ENCODE results near the gene GREB1. TPM values are rescaled to one million over a fixed set of nuclear protein-coding genes. Genes with fewer than 3 reads are reported as not detected.

GREB1 gene
- total RNA-seq, 1 donor from 2014 or later = 50.5 TPM

DNA sequence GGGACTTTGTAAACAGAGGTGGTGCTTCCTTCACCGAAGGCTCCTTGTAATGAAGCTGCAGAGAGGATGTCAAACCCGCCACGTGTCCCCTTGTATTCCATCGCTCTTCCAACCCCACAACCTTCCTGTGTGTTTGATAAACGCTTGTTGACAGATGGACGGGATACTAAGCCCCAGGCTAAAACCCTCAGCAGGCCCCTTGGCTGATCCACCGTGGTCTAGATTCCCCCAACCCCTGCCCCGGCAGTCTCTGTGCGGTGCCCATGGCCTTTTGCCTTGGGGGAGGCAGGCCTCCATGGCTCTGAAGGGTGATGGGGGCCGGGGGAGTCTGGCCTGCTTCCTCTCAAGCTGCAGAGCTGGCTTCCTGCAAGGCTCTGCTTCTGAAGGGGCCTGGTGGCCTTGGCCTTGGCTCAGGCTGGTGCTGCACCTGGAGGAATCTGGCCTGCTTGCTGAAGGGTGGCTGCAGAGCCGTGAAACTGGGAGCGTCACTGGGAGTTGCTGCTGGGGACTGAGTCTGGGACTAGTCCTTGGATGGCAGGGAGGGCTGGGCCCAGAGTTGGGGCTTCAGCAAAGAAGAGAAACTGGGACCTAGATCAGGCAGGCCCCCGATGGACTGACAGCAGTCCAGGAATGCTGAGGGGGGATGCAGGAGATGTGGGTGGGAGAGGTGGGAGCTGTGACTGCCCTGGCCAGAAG lies 145.8 kb downstream of the GREB1 start:
- H3K27ac Mint-ChIP-seq = no peak overlapping the region
- TF ChIP-seq CTCF (conservative IDR thresholded peaks at IDR 0.05) = no peak
- H3K36me3 Mint-ChIP-seq = no peaks in the 10 kb centered on the region
- peaks cover 55% of the 10 kb centered on the region for H3K27me3 Mint-ChIP-seq
- DNase-seq (ENCODE audit: extremely low spot score, unreplicated experiment) = no peak
- H3K4me3 Mint-ChIP-seq = no peak overlapping the region
- H3K9me3 Mint-ChIP-seq = no peaks in the 10 kb centered on the region
- H3K4me1 Mint-ChIP-seq (ENCODE audit: unreplicated experiment) = peaks cover 13% of the 10 kb centered on the region

GRCh38 chr2:11680182-11680900 lies 146.5 kb downstream of the GREB1 start:
- no peak overlapping the region for H3K27ac Mint-ChIP-seq
- peaks cover 55% of the 10 kb centered on the region for H3K27me3 Mint-ChIP-seq
- DNase-seq (ENCODE audit: extremely low spot score, unreplicated experiment) = no peak
- peaks cover 13% of the 10 kb centered on the region for H3K4me1 Mint-ChIP-seq (ENCODE audit: unreplicated experiment)
- no peak overlapping the region for H3K4me3 Mint-ChIP-seq
- no peaks in the 10 kb centered on the region for H3K9me3 Mint-ChIP-seq
- TF ChIP-seq CTCF (conservative IDR thresholded peaks at IDR 0.05) = no peak
- H3K36me3 Mint-ChIP-seq = no peaks in the 10 kb centered on the region

- H3K27me3 Mint-ChIP-seq = peaks cover 53% of the 10 kb centered on the region
- H3K4me1 Mint-ChIP-seq (ENCODE audit: unreplicated experiment) = peaks cover 13% of the 10 kb centered on the region
- no peak overlapping the region for H3K4me3 Mint-ChIP-seq
- no peaks in the 10 kb centered on the region for H3K36me3 Mint-ChIP-seq
- no peak overlapping the region for H3K27ac Mint-ChIP-seq
- H3K9me3 Mint-ChIP-seq = no peaks in the 10 kb centered on the region
- no peak for DNase-seq (ENCODE audit: extremely low spot score, unreplicated experiment)
- no peak for TF ChIP-seq CTCF (conservative IDR thresholded peaks at IDR 0.05)
Measured at GRCh38 chr2:11680901-11681721, 147.3 kb downstream of the GREB1 start.

DNA sequence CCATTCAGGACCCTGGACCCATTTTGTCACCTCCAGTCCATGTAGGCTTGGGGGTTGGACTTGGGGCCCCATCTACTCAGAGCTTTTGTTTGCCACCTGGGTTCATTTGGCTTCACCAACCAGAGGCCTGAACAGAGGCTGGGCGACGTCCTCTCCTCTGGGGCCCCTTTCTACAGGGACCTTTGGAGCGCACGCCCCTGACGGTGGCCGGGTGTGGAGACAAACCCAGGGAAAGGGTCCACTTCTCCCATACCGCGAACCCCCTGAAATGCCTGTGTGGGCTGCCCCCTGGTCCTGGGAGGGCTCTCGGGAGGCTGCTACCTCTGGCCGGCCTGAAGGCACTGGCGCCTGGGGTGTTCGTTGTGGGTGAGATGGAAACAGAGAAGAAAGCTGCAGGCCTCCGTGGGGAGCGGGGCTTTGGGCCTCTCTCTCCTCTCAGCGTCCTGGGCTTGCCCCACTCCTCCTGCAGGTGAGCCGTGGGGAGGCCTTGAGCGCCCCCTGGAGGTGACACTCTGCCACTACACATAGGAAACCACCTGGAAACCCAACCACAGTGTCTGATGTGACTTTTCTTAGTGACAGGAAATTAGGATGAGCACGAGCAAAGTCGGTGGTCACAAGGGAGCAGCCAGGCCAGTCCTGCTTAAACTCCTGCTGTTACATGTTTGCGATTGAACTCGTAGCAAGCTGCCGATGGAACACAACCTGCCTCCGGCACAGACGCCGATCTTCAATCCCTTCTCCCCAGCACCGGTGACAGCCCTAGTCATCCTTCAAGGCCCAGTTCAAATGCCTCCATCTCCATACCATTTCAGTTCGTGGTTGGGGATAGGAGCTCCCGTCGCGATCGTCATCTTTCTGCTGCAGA lies 148.1 kb downstream of the GREB1 start:
- no peaks in the 10 kb centered on the region for H3K9me3 Mint-ChIP-seq
- TF ChIP-seq CTCF (conservative IDR thresholded peaks at IDR 0.05) = peak; percentile 94
- H3K27me3 Mint-ChIP-seq = peaks cover 53% of the 10 kb centered on the region
- H3K4me1 Mint-ChIP-seq (ENCODE audit: unreplicated experiment) = peaks cover 13% of the 10 kb centered on the region
- H3K27ac Mint-ChIP-seq = no peak overlapping the region
- no peak for DNase-seq (ENCODE audit: extremely low spot score, unreplicated experiment)
- H3K4me3 Mint-ChIP-seq = no peak overlapping the region
- no peaks in the 10 kb centered on the region for H3K36me3 Mint-ChIP-seq

DNA sequence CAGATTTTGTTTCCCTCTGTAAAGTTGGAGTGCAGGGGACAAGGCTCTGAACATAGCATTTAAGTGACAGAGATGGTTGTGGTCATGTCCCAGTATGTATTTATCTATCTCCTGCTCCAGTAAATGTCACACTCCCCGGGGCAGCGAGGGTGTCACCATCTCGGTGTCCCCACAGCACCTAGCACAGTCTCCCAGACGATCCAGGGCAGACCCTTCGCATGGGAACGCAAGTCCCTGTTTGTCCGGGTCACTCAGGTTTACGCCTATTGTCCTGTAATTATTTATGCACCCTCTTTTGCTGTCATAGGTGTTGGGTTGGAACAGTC lies 148.7 kb downstream of the GREB1 start:
- no peak for TF ChIP-seq CTCF (conservative IDR thresholded peaks at IDR 0.05)
- Mint-ChIP-seq H3K27me3 (peaks cover 54% of the 10 kb centered on the region), H3K27ac (no peak overlapping the region), H3K36me3 (no peaks in the 10 kb centered on the region), H3K9me3 (no peaks in the 10 kb centered on the region), H3K4me3 (no peak overlapping the region), H3K4me1 (ENCODE audit: unreplicated experiment) (peaks cover 13% of the 10 kb centered on the region)
- DNase-seq (ENCODE audit: extremely low spot score, unreplicated experiment) = no peak
